ENCODE measurements around the gene CEP120.
"Not testable (repeated sequence)": the region's sequence is repeated elsewhere in the genome, so short reads cannot be mapped to it uniquely, and the experiment has no call there.

- TF ChIP-seq CTCF (IDR thresholded peaks at IDR 0.05 in 8 of 11, conservative IDR thresholded peaks at IDR 0.05 in 3 of 11); POLR2A (IDR thresholded peaks at IDR 0.05): not testable (repeated sequence)
- peak in 1 of 3 donors; percentile 15 for TF ChIP-seq POLR2AphosphoS5 (IDR thresholded peaks at IDR 0.05)
Measured at GRCh38 chr5:123401999-123402398, 21.2 kb downstream of the CEP120 start.
